GM18498 (cell line): Measurements from ENCODE around the gene C1QTNF9B.
A peak's percentile ranks its signal among the peaks of the same experiment; 100 is the strongest.

ENCODE experiments used
- ATAC-seq: cut with Tn5 transposase; IDR thresholded peaks from one replicate; pipeline ENCODE4 v1.9.1; 2021; ENCODE audit warnings: mild to moderate bottlenecking, moderate library complexity; ENCODE audit not compliant: unreplicated experiment

The C1QTNF9B gene

GRCh38 chr13:23861310-23861709 lies 36.0 kb downstream of the C1QTNF9B start:
- ATAC-seq, result no peak

- ATAC-seq, result no peak
These were observed 37.4 kb downstream of the C1QTNF9B start for GRCh38 chr13:23859904-23860303.

GRCh38 chr13:23859455-23859854 lies 37.8 kb downstream of the C1QTNF9B start:
- no peak for ATAC-seq

DNA sequence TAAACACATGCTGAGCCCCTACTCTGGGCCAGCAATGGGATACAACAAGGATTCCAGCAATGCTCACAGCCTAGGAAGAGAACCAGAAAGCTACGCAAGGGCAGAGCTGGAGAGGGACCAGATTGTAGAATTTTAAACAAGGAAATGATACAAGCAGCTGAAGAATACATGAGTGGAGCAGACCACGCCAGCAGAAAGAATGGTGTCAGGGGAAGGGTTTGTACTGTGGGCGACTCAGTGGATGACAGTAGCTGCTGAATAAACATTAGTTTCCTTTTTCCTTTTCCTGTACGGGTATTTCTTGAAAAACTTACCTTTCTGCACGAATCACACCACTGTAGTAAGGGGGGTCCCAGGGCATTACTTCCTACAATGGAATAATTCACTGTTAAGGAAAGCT lies 38.8 kb downstream of the C1QTNF9B start:
- no peak for ATAC-seq

GRCh38 chr13:23856008-23856750 lies 41.1 kb downstream of the C1QTNF9B start:
- no peak for ATAC-seq

GRCh38 chr13:23855360-23855759 lies 41.9 kb downstream of the C1QTNF9B start:
- no peak for ATAC-seq

DNA sequence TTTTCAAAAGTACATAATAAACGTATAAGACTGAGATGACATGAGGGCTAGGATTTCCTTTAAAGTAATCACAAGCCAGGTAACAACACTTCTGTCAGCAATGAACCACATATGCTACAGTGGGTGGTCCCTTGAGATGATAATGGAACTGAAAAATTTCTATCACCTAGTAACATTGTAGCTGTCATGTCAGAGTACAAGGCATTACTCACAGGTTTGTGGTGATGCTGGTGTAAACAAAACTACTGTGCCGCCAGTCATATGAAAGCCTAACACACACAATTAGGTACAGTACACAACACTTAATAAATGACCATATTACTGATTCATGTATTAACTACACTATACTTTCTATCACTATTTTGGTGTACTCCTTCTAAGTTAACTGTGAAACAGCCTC lies 45.0 kb downstream of the C1QTNF9B start:
- peak; percentile 58 for ATAC-seq

DNA sequence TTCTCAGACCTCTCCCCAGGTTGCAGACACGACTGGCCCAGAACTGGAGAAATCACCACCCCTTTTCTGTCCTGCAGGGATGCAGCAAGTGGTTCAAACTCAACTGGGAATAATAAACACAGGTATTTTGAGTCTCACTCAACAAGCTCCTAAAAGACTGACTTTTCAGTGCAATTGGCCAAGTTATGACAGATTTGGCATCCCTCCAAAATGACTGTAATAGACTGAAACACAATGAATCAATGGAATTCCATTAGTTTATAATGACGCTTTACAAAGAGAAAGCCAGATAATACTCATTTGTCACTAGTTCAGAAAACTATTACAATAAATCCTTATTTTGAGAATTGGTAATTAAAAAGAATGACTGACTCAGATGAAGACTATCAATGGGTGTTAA lies 46.2 kb downstream of the C1QTNF9B start:
- ATAC-seq, result no peak

GRCh38 chr13:23850134-23850533 lies 47.2 kb downstream of the C1QTNF9B start:
- no peak for ATAC-seq

GRCh38 chr13:23849670-23850069 lies 47.6 kb downstream of the C1QTNF9B start:
- ATAC-seq, result no peak

DNA sequence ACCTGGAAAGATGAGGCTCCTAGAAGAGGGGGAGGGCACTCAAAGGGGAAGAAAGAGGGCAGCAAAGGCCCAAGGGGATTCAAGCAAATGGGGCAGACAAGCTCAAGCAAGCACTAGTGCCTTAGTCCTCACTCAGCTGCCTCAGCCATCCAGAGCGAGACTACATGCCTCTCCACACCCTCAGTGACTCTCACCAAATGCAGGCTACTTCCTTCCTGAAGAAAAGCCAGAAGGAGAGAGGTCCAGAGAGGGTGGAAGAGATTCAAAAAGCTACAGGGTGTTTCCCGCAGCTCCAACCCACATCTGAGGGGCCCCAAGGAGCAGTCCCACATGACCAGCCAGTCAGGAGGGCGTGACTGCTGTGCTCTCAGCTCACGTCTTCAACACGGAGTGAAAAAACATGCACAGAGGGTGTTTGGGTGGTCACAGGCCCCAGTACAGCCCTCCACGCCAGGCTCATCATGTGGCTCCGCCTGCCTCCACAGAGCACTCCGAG lies 48.6 kb downstream of the C1QTNF9B start:
- peak; percentile 31 for ATAC-seq

GRCh38 chr13:23848019-23848418 lies 49.3 kb downstream of the C1QTNF9B start:
- no peak for ATAC-seq

DNA sequence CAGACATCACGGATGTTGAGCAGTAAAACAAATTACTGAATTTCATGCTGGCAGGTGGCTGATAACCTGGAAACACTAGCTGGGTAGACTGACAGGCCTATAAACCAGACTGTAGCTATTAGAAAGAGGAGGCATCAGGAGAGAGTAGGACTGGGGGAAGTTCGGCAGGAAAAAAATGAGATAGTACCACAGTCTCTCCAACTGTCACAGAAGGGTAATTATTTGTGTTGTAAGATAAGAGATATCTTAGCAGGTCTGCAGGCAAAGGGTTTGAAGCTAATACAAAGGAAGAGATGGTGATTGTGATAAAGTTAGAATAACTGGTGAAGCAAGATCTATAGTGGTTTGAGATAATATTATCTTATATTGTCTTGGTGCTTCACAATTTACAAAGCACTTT lies 49.8 kb downstream of the C1QTNF9B start:
- ATAC-seq, result no peak

DNA sequence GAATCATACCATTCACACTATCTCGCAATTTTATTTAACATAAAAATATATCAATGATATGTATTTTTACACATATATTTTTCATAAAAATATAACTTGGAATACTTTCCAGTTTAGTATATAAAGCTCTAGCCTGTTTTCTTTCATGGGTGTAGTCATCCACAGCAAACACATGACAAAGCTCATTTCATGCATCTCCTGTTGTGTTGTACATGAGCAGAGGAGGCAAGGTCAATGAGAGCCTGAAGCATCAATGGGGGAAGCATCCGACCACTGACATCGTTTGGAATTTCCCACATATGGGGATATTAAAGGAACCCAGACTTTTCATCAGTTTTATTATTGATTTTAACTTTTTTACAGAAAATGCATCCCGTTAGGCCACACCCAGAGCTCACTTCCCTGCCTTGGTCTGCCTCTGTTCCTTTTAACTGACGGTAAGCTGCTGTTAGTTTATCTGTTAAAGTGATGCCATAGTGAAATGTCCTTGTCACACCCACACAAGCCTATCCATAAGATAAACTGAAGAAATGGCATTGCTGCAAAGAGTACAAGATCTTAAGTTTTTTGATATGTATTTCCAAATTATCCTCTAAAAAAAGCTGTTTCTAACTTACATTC lies 52.1 kb downstream of the C1QTNF9B start:
- peak; percentile 36 for ATAC-seq

DNA sequence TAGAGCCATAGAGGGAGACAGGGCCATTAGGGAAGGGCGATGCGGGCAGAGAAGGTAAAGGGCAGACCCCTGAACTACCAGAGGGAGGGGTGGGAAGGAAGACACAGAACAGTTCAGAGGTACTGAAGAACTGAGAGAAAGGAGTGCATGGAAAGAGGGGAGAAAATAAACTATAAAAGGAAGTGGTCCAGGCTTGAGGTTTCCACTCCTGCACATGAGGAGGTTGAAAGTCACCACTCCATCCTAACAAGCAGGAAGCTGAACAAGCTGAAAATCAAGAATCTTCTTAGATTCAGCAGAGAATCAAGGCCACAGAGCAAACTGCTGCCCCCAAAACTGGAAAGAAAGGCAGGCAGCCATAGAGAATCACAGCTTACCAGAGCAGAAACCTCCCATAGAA lies 53.2 kb downstream of the C1QTNF9B start:
- no peak for ATAC-seq

GRCh38 chr13:23843436-23843835 lies 53.9 kb downstream of the C1QTNF9B start:
- no peak for ATAC-seq

DNA sequence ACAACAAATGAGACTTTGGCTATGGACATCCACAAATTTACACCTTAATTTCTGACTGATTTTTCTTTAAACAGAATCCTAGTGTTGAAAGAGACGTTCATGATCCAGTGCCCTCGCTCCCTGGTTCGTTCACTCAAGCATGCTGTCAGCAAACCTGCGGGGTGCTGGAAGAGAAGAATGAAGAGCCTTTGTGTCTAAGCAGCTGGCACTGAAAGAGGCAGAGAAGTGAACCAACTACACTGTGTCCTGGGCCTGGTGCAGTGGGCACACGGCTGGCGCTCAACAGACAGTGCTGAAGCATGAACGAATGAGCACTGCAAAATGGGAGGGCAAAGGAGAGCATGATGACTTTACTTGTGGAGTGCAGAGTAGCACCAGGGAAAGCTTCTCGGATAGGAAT lies 54.9 kb downstream of the C1QTNF9B start:
- ATAC-seq, result no peak
